GM21390 (cell line): ENCODE data around the gene CLIP3.
"Not testable (repeated sequence)": the region's sequence is repeated elsewhere in the genome, so short reads cannot be mapped to it uniquely, and the experiment has no call there.

ENCODE experiments used
- ATAC-seq: cut with Tn5 transposase; IDR thresholded peaks from one replicate; pipeline ENCODE4 v1.9.1; 2021; ENCODE audit not compliant: unreplicated experiment

CLIP3 gene

DNA sequence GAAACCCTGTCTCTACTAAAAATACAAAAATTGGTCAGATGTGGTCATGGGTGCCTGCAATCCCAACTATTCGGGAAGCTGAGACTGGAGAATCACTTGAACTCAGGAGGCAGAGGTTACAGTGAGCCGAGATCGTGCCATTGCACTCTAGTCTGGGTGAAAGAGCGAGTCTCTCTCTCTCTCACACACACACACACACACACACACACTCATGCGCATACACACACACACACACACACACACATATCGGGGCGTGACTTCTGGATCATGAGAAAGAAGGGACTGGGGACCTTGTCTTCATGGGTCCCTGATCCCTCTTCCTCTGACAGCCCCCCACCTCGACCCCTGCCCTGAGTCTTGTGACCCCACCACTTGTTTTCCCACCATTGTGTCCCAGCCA lies 49.5 kb downstream of the CLIP3 start:
- ATAC-seq: no peak

GRCh38 chr19:35980997-35981396 lies 51.7 kb downstream of the CLIP3 start:
- ATAC-seq: not testable (repeated sequence)

DNA sequence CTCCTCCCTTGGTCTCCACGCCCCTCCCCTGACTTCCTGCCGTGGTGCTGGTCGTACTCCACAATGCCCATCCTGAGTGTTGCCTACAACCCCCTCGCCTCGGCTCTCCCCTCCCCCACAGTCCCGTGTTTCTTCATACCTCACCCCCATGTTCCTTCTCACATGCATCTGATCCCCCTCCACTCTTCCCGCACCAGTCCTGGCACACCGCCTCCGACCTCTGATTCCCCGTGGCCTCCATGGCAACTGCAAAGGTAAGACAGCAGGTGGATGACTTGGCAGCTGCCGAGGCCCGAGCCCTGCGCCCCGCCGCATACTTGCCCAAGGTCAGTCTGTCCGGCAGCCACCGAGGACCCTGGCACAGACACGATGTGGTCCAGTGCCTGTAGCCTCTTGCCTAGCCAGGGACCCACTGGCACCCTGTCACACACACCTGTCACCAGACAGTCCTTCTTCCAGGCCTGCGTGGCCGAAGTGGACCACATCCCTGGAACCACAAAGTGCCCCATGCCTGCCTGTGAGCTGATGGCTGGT lies 53.8 kb downstream of the CLIP3 start:
- ATAC-seq: no peak

GRCh38 chr19:35978271-35978670 lies 54.4 kb downstream of the CLIP3 start:
- no peak for ATAC-seq

- no peak for ATAC-seq
Observed at GRCh38 chr19:35977446-35978222, 55.0 kb downstream of the CLIP3 start.

DNA sequence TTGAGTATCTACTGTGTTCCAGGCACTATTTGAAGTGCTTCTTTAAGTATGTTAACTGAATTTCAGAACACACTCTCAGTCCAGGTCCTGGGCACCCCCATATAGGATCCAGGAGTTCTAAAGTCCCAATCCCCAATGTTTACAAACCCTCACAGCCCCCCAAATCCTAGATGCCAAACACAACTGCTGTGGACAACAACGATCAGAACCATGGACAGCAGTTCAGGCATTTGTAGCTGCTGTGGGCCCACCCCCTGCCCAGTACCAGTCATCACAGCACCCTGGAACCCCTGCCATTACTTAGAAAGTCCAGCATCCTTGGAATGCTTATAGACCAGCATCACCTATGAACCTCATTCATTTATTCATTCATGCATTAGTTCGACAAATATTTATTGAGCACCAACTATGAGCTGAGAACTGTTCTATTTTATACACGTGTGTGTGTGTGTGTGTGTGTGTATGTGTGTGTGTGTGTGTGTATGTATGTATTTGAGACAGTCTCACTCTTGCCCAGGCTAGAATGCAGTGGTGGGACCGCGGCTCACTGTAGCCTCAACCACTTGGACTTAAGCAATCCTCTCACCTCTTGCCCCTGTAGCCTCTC lies 57.0 kb downstream of the CLIP3 start:
- no peak for ATAC-seq

DNA sequence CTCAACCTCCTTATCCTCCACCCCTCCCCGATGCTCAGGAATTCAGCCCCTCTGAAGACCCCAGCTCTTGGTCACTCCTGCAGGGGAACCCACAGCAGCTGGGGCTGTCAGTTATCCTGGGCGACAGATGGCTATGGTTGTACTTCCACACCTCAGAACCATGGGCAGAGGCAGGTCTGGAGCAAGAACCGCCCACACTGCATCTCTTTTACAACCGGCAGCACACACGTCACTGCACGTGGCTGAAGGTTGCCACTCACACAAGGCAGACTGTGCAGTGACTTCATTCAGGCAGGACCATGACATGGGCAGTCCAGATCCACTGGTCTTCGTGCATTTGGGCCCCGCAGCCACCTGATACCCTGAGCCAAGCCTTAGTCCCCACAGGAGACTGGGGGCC lies 59.2 kb downstream of the CLIP3 start:
- ATAC-seq: no peak

DNA sequence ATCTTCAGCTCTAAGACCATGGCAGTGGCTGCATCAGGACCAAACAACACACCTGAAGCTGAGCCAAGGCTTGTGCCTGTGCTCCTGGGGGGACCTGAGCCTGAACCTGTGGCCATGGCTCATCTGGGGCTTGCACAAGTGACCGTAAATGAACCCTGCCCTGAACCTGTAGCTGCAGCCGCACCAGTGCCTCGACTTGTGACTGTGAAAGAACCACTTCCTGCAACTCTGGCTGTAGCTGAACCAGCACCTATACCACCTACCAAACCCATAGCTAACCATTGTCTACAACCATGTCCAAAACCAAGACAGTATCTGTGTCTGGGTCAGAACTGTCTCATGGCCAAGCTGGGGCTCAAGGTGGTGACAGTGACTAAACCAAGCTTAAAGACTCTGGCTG lies 65.9 kb downstream of the CLIP3 start:
- no peak for ATAC-seq
